HG03108 (cell line): ENCODE data around the gene IGFBP5.

ENCODE experiments used
- ATAC-seq: cut with Tn5 transposase; IDR thresholded peaks from one replicate; pipeline ENCODE4 v1.9.1; 2021; ENCODE audit warnings: moderate library complexity; ENCODE audit not compliant: unreplicated experiment

The IGFBP5 gene

GRCh38 chr2:216689397-216689796 lies 6.0 kb downstream of the IGFBP5 start:
- no peak for ATAC-seq

GRCh38 chr2:216688731-216689340 lies 6.5 kb downstream of the IGFBP5 start:
- no peak for ATAC-seq

- ATAC-seq: no peak
Measured at GRCh38 chr2:216687646-216688045, 7.7 kb downstream of the IGFBP5 start.

DNA sequence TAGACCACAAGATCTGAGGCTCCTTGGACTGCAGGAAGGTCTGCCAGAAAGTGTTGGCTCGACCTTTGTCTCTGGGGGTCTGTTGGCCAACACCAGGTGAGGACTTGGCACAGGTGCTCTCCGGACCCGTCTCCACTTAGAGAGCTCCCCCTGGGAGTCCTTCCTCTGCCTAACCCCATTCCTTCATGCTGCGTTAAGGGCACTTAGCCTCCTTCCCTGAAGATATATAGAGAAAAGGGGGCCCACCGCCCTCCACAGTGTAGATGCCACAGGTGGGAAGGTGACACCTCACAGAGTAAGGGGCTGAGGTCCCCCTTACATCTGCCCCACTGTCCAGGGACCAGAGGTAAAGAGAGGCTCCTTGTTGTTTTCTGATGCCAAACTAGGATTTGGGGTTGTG lies 8.2 kb downstream of the IGFBP5 start:
- ATAC-seq: no peak

DNA sequence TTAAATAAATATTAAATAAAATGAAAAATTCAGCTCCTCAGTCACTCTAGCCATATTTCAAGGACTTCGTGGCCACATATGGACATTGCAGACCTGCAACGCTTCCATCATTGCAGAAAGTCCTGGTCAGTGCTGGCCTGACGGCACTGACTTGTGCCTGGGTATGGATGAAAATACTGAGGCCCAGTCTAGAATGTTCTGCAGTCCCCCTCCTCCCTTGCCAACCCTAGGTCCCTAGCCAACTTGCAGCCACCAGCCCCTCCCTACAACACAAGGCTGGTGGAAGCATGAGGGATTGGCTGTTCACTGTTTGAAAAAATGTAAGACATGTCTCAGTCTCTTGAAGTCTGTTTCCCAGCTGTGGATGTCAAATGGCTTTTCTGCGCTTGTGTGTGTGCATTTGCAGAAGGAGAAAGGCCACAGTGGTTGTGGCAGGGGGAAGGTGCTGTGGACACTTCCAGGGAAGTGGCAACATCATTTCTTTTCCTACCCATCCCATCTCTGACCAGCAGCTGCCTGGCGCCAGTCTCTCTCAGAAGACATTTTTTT lies 9.9 kb downstream of the IGFBP5 start:
- ATAC-seq: no peak

DNA sequence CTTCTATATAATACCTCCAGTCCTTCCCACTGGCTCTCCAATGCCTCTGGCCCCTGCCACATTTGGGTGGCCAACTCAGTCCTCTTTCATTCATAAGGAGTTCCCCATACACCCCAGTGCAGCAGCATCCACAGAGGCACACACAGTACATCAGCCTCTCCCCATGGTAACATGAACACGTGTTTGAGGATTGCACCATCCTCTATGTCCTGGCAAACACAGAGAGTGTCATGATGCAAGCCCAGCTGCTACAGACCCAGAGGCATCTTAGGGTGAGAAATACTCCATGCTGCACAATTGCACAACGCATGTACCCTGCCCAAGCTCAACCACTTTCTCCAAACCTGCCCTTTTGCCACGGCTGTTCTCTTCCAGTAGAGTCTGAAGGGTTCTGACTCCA lies 11.5 kb downstream of the IGFBP5 start:
- no peak for ATAC-seq

DNA sequence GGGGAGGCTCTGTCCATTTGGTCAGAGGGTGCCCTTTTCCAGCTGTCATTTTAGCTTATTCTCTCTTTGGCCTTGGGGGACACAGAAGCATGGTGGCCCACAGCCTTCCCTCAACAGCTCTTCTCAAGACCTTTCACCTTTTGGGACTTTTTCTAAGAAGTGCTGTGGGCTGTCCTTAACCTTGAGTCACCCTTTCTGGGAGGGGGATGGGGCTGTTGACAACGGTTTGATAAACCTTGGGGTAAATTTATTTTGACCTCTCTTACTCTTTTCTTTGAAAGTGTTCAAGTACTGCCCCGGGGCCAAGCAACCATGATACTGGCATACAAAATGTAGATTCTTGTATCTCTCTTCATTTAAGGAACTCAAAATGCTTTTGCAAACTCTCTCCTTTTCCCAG lies 13.7 kb downstream of the IGFBP5 start:
- ATAC-seq: no peak

- no peak for ATAC-seq
Measured at GRCh38 chr2:216680951-216681629, 14.3 kb downstream of the IGFBP5 start.

GRCh38 chr2:216679658-216680024 lies 15.7 kb downstream of the IGFBP5 start:
- ATAC-seq: no peak

GRCh38 chr2:216678813-216679657 lies 16.3 kb downstream of the IGFBP5 start:
- ATAC-seq: no peak

GRCh38 chr2:216678098-216678465 lies 17.3 kb downstream of the IGFBP5 start:
- no peak for ATAC-seq

GRCh38 chr2:216677439-216678097 lies 17.8 kb downstream of the IGFBP5 start:
- no peak for ATAC-seq

GRCh38 chr2:216676630-216677029 lies 18.7 kb downstream of the IGFBP5 start:
- ATAC-seq: no peak

GRCh38 chr2:216674376-216674775 lies 21.0 kb downstream of the IGFBP5 start:
- no peak for ATAC-seq

DNA sequence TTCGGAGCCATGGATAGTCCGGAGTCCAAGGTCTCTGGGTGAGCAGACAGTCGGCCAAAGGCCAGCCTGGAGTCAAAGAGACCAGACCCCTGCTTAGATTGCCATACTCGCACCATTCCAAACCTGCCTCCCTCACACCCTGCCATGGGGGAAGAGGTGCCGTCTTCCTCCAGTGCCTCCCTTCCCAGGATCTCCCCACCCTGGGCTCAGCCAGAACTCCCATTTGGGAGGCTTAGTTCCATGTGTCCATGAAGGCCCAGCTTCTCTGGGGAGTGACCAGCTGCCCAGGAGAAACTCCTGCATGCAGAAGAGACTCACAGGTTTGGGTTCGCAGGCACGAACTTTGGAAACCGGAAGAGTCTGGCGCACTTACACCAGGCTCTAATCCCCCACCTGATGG lies 21.7 kb downstream of the IGFBP5 start:
- ATAC-seq: no peak

DNA sequence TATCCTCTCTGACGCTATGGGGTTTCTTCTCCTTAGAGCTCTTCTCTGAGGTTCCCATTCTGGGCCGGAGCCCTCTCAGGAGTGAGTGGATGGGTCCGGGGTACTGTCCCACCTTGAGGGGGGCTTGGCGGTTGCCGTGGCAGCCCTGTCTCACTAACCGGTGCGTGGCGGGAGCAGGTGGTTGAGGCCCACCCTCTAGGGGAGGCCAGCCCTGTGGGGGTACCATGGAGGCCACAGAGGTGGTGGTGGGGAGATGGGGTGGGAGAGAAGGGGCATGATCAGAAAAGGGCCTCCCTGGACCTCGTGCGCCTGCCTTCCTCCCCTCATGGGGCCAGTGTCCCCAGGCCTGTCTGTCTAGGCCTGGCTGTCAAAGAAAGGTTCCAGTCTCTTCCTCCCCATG lies 22.3 kb downstream of the IGFBP5 start:
- no peak for ATAC-seq

DNA sequence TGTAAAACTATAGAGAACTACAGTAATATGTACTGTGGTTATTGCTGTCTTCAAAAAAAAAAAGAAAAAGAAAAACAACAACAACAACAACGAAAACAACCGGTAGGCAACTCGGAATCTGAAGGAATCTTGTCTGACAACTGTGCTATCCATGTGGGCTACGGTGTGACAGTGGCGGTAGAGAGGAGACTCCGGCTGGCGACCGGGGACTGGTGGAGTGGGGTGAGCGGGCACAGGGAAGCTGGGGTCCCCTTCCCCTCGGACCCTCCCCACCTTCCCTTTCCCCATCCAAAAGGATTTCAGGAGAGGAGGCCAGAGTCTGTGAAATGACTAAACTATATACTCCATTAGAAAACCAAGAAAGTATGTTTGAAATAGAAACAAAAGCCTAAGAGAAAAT lies 22.9 kb downstream of the IGFBP5 start:
- no peak for ATAC-seq

- ATAC-seq: no peak
Measured at GRCh38 chr2:216671791-216672343, 23.5 kb downstream of the IGFBP5 start.

GRCh38 chr2:216671081-216671411 lies 24.3 kb downstream of the IGFBP5 start:
- ATAC-seq: no peak

GRCh38 chr2:216670266-216671080 lies 24.9 kb downstream of the IGFBP5 start:
- ATAC-seq: no peak
